Measurements from ENCODE around the gene ANKRD52.

The ANKRD52 gene

GRCh38 chr12:56219840-56220239 is 38.3 kb downstream of the ANKRD52 start:
- TF ChIP-seq, protein P1, sequence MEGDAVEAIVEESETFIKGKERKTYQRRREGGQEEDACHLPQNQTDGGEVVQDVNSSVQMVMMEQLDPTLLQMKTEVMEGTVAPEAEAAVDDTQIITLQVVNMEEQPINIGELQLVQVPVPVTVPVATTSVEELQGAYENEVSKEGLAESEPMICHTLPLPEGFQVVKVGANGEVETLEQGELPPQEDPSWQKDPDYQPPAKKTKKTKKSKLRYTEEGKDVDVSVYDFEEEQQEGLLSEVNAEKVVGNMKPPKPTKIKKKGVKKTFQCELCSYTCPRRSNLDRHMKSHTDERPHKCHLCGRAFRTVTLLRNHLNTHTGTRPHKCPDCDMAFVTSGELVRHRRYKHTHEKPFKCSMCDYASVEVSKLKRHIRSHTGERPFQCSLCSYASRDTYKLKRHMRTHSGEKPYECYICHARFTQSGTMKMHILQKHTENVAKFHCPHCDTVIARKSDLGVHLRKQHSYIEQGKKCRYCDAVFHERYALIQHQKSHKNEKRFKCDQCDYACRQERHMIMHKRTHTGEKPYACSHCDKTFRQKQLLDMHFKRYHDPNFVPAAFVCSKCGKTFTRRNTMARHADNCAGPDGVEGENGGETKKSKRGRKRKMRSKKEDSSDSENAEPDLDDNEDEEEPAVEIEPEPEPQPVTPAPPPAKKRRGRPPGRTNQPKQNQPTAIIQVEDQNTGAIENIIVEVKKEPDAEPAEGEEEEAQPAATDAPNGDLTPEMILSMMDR (IDR thresholded peaks at IDR 0.05; ENCODE audit: extremely low read depth, insufficient read depth, missing control alignments): no peak
- no peak for DNase-seq (ENCODE audit: low spot score)
- in situ Hi-C loops (cut with MboI; ENCODE audit: low pct_unique_long_range_greater_than_20kb, low sequenced_read_pairs, unreplicated experiment): no loop called here

- DNase-seq (ENCODE audit: low spot score): no peak
- TF ChIP-seq, protein P1 (IDR thresholded peaks at IDR 0.05; ENCODE audit: extremely low read depth, insufficient read depth, missing control alignments): no peak
- in situ Hi-C loops (cut with MboI; ENCODE audit: low pct_unique_long_range_greater_than_20kb, low sequenced_read_pairs, unreplicated experiment): no loop called here
These were observed 41.7 kb downstream of the ANKRD52 start for GRCh38 chr12:56216461-56216860.

DNA sequence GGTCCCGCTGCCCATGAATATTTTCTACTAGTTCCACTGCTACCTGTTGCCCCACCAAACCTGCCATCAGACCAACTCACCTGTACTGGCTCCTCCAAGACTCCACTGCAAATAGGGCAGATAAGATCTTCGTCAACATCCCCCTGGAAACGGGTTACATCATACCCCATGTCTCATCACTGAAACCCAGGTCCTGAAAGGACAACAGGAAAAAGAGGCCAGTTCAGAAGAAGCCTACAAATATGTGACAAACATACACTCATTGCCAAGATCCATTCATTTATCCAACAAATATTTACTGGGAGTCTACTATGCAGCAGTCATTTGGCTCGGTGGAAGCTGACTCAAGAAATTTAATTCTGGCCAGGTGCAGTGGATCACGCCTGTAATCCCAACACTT is 44.3 kb downstream of the ANKRD52 start:
- TF ChIP-seq, protein P1 (IDR thresholded peaks at IDR 0.05; ENCODE audit: extremely low read depth, insufficient read depth, missing control alignments): no peak
- in situ Hi-C loops (cut with MboI; ENCODE audit: low pct_unique_long_range_greater_than_20kb, low sequenced_read_pairs, unreplicated experiment): no loop called here
- no peak for DNase-seq (ENCODE audit: low spot score)

- in situ Hi-C loops (cut with MboI; ENCODE audit: low pct_unique_long_range_greater_than_20kb, low sequenced_read_pairs, unreplicated experiment): no loop called here
- no peak for DNase-seq (ENCODE audit: low spot score)
- TF ChIP-seq, protein P1 (IDR thresholded peaks at IDR 0.05; ENCODE audit: extremely low read depth, insufficient read depth, missing control alignments): no peak
These were observed 45.8 kb downstream of the ANKRD52 start for GRCh38 chr12:56212361-56212760.

DNA sequence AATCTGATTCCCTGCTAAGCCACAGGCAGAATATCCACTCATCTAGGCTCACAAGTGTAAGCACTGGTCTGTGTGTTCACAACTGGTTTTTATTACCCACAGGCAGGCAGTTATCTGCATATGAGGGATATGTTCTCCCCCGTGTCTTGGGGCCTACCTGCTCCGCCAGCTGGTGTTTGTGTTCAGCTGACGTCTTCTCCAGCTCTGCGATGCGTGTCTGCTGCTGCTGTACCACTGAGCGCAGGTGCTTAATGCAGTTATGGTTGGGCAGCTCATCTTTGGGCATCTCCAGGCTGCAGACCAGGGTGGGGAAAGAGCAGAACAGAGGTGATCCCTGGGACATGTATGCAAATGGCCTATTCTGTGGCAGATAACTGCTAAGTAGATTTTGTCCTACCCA is 50.2 kb downstream of the ANKRD52 start:
- in situ Hi-C loops (cut with MboI; ENCODE audit: low pct_unique_long_range_greater_than_20kb, low sequenced_read_pairs, unreplicated experiment): no loop called here
- TF ChIP-seq, protein P1 (IDR thresholded peaks at IDR 0.05; ENCODE audit: extremely low read depth, insufficient read depth, missing control alignments): no peak
- DNase-seq (ENCODE audit: low spot score): no peak

GRCh38 chr12:56206452-56207166 is 51.6 kb downstream of the ANKRD52 start:
- TF ChIP-seq, protein P1 (IDR thresholded peaks at IDR 0.05; ENCODE audit: extremely low read depth, insufficient read depth, missing control alignments): peak; percentile 53
- in situ Hi-C loops (cut with MboI; ENCODE audit: low pct_unique_long_range_greater_than_20kb, low sequenced_read_pairs, unreplicated experiment): no loop called here
- no peak for DNase-seq (ENCODE audit: low spot score)
